HepG2 (cell line): ENCODE measurements around the gene GRB2. TPM values are rescaled to one million over a fixed set of nuclear protein-coding genes. Genes with fewer than 3 reads are reported as not detected.
A peak's percentile ranks its signal among the peaks of the same experiment; 100 is the strongest.

Source experiments
- ATAC-seq: fragments of 200-7000 bp; cut with Tn5 transposase; 3 replicates; pipeline ENCODE4 v1.9.1; 2020; ENCODE audit warnings: mild to moderate bottlenecking, moderate library complexity
- BruUV-seq: library from RNA; stranded (reverse); fragments of 400-500 nt; replicated peaks from 2 replicates; lab custom pipeline; 2021; lab: Mats Ljungman, UMichigan
- CTCF ChIA-PET: fragments of 300-600 bp; formaldehyde crosslinking; extraction: SDS; loops from one replicate; lab custom pipeline; 2021; ENCODE audit warnings: low total read pairs, inconsistent platforms, low intra/inter-chr PET ratio; lab: Yijun Ruan, JAX
- POLR2A ChIA-PET: fragments of 350-600 bp; sonication (Branson Sonifier 250); formaldehyde crosslinking; loops from one replicate; lab custom pipeline; 2020; ENCODE audit warnings: antibody characterized with exemption, inconsistent platforms; lab: Yijun Ruan, JAX
- DNase-seq: peaks from one replicate; pipeline ENCODE4 v3.0.0-alpha.2; 2015; ENCODE audit warnings: low spot score
- FAIRE-seq: peaks from 3 replicates; lab custom pipeline; 2011; peaks lifted over from hg19 to GRCh38; lab: Jason Lieb, UNC
- H2AFZ ChIP-seq: one replicate; pipeline ENCODE4 v1.6.1; 2011; ENCODE audit warnings: low read length, inconsistent platforms
- H3K27ac ChIP-seq: fragments of 300-600 bp; 3 replicates; pipeline ENCODE4 v1.8.0; 2011; ENCODE audit warnings: mixed run types, mild to moderate bottlenecking, mixed read lengths, low read length, inconsistent platforms; ENCODE audit not compliant: insufficient read depth; ENCODE audit errors: extremely low read length
- H3K27me3 ChIP-seq, 2 experiments: fragments of 200-600 bp in 1 of 2; 2 replicates in 1 of 2; 3 replicates in 1 of 2; pipeline versions ENCODE4 v1.6.0 to v1.8.0; 2011; ENCODE audit warnings: low read length in 2 of 2, mild to moderate bottlenecking in 2 of 2, moderate library complexity in 2 of 2, inconsistent platforms in 1 of 2; ENCODE audit not compliant: insufficient read depth in 2 of 2, control insufficient read depth in 1 of 2
- H3K36me3 ChIP-seq, 2 experiments: fragments of 200-600 bp in 1 of 2; replicated peaks in 1 of 2; 2 replicates in 1 of 2; 3 replicates in 1 of 2; pipeline versions ENCODE4 v1.5.1 to v1.8.0; 2011; ENCODE audit warnings: low read length in 2 of 2, inconsistent platforms in 1 of 2; ENCODE audit not compliant: insufficient read depth in 2 of 2, control insufficient read depth in 1 of 2
- H3K4me1 ChIP-seq: 2 replicates; pipeline ENCODE4 v1.5.1; 2012; ENCODE audit warnings: low read length, inconsistent platforms; ENCODE audit not compliant: insufficient read depth
- H3K4me2 ChIP-seq: 2 replicates; pipeline ENCODE4 v1.6.0; 2011; ENCODE audit warnings: low read depth, low read length, inconsistent platforms
- H3K4me3 ChIP-seq, 3 experiments: fragments of 200-600 bp in 1 of 3; sonication (generic), shearing (Covaris generic) in 1 of 3; replicated peaks in 1 of 3; 2 replicates each; pipeline ENCODE4 v1.5.1; 2011 to 2016; ENCODE audit warnings: low read length in 3 of 3, inconsistent platforms in 2 of 3, low read depth in 2 of 3, mild to moderate bottlenecking in 2 of 3, control low read depth in 1 of 3, mixed read lengths in 1 of 3; ENCODE audit not compliant: insufficient read depth in 1 of 3
- H3K79me2 ChIP-seq: one replicate; pipeline ENCODE4 v1.6.1; 2011; ENCODE audit warnings: low read length, inconsistent platforms; ENCODE audit not compliant: insufficient read depth
- H3K9ac ChIP-seq: 2 replicates; pipeline ENCODE4 v1.6.0; 2011; ENCODE audit warnings: mild to moderate bottlenecking, low read depth, low read length, inconsistent platforms; ENCODE audit not compliant: insufficient read depth
- H3K9me3 ChIP-seq: 2 replicates; pipeline ENCODE4 v1.5.1; 2012; ENCODE audit warnings: mild to moderate bottlenecking, low read length
- H4K20me1 ChIP-seq: 2 replicates; pipeline ENCODE4 v1.6.0; 2011; ENCODE audit warnings: inconsistent platforms, mild to moderate bottlenecking, low read length, moderate library complexity; ENCODE audit not compliant: insufficient read depth
- GATAD2A ChIP-seq: IDR thresholded peaks from 2 replicates; pipeline ENCODE4 v1.6.1; 2016
- HDAC1 ChIP-seq: sonication (generic); formaldehyde crosslinking; IDR thresholded peaks from 2 replicates; pipeline ENCODE4 v1.5.1; 2020; ENCODE audit warnings: mild to moderate bottlenecking, missing genetic modification reagents
- HMGXB4 ChIP-seq, 2 experiments: sonication (generic) in 1 of 2; formaldehyde crosslinking in 1 of 2; IDR thresholded peaks; 2 replicates each; pipeline versions ENCODE4 v1.4.0 to v1.6.1; 2018 to 2020; ENCODE audit warnings: missing genetic modification reagents in 2 of 2, borderline replicate concordance in 1 of 2, low read depth in 1 of 2, mild to moderate bottlenecking in 1 of 2, missing biosample characterization in 1 of 2
- HOMEZ ChIP-seq: IDR thresholded peaks from 2 replicates; pipeline ENCODE4 v1.6.1; 2016; ENCODE audit warnings: low read depth
- POLR2AphosphoS2 ChIP-seq: IDR thresholded peaks from 2 replicates; pipeline ENCODE4 v1.6.1; 2011; ENCODE audit warnings: low read depth, low read length, improper control_type of control experiment
- USF2 ChIP-seq, 2 experiments: sonication (generic) in 1 of 2; formaldehyde crosslinking in 1 of 2; IDR thresholded peaks; 2 replicates each; pipeline versions ENCODE4 v1.5.1 to v1.6.1; 2011 to 2020; ENCODE audit warnings: borderline replicate concordance in 1 of 2, low read depth in 1 of 2, low read length in 1 of 2, mild to moderate bottlenecking in 1 of 2, missing genetic modification reagents in 1 of 2, moderate library complexity in 1 of 2
- ZBTB33 ChIP-seq: sonication (generic); formaldehyde crosslinking; IDR thresholded peaks from 2 replicates; pipeline ENCODE4 v1.4.0; 2020; ENCODE audit warnings: missing genetic modification reagents
- ZNF276 ChIP-seq: sonication (generic); formaldehyde crosslinking; IDR thresholded peaks from 2 replicates; pipeline ENCODE4 v1.4.0; 2020; ENCODE audit warnings: mild to moderate bottlenecking, low read depth, missing genetic modification reagents
- ZNF746 ChIP-seq: sonication (generic); formaldehyde crosslinking; IDR thresholded peaks from 2 replicates; pipeline ENCODE4 v1.8.0; 2022; ENCODE audit warnings: mild to moderate bottlenecking, missing genetic modification reagents
- WGBS: methylation state at CpG from one replicate; pipeline ENCODE4 v1.1.6; 2017; ENCODE audit warnings: low lambda C conversion rate; 5-methylcytosine and 5-hydroxymethylcytosine counted together
- in situ Hi-C: cut with HindIII; loops from 2 replicates; pipeline ENCODE4 v1.10.0; 2017; ENCODE audit warnings: low pct_unique_long_range_greater_than_20kb; ENCODE audit not compliant: extremely low pct_ligation_motif_present
- intact Hi-C: fragments of 100-400 bp; cut with micrococcal nuclease; formaldehyde crosslinking; loops from one replicate; pipeline ENCODE4 v1.10.0; 2022; ENCODE audit not compliant: unreplicated experiment
- polyA plus RNA-seq, 8 experiments: library from polyadenylated mRNA; depleted of rRNA in 3 of 8; stranded (reverse) in 7 of 8; unstranded in 1 of 8; fragments of >200 nt; fragmentation: Illumina TruSeq in 4 of 8; extraction: Trizol in 4 of 8; gene quantifications; 2 replicates each; pipeline versions ENCODE4 v1.2.1 to v1.2.3, GENCODE V29; 2011 to 2016; ENCODE audit warnings: low read depth in 4 of 8, missing spikeins in 1 of 8, mixed read lengths in 1 of 8; ENCODE audit not compliant: insufficient read depth in 1 of 8
- total RNA-seq, 5 experiments: library from RNA; depleted of rRNA; stranded (reverse); fragments of >200 nt; fragmentation: Illumina TruSeq; extraction: Trizol; gene quantifications; 2 replicates each; pipeline ENCODE4 v1.2.3, GENCODE V29; 2016; ENCODE audit warnings: low read depth in 1 of 5

The GRB2 gene
- total and polyA plus RNA-seq, 2 of the 13 experiments (the other 11 are each of a cell fraction or from before 2014, with no cell fraction given) = 84.6 to 92.3 TPM

- ChIA-PET POLR2A (interaction anchor here (1.0 to 3.2 kb wide), 3 partner anchors 9 to 92 kb away, joined by 3 to 7 read pairs (median 6); partner anchors contain the start of gene GRB2), CTCF (no interaction called here)
- H3K9ac ChIP-seq = no peak overlapping the region
- no peaks in the 10 kb centered on the region for H4K20me1 ChIP-seq
- peak overlapping the region; percentile 23; the same call in 1 of the 2 replicates for H3K4me2 ChIP-seq
- ATAC-seq (peak; percentile 46), FAIRE-seq (peak; percentile 63), DNase-seq (peak; percentile 73)
- BruUV-seq = no TSS peak
- no peaks in the 10 kb centered on the region for H3K79me2 ChIP-seq
- H2AFZ ChIP-seq = no peak overlapping the region
- H3K4me3 ChIP-seq = no peak overlapping the region
- no peaks in the 10 kb centered on the region for H3K9me3 ChIP-seq
- H3K4me1 ChIP-seq = peaks cover 49% of the 10 kb centered on the region
- peaks cover 3 to 15% of the 10 kb centered on the region in 2 experiments; a peak in 3 of 5 replicates for H3K36me3 ChIP-seq
- intact Hi-C loops (no loop called here), in situ Hi-C loops (no loop called here)
- no peaks in the 10 kb centered on the region for H3K27me3 ChIP-seq
- peak overlapping the region; percentile 25 for H3K27ac ChIP-seq
- 50% methylated on average over 11 of the region's 14 CpGs for WGBS
- TF ChIP-seq HMGXB4 (CRISPR knock-in tag; IDR thresholded peaks at IDR 0.05; ENCODE audit: borderline replicate concordance in 1 of 2, low read depth in 1 of 2) (peak in 1 of 2 experiments; percentile 24; a peak in 1 of 4 replicates), USF2 (IDR thresholded peaks at IDR 0.05; ENCODE audit: low read depth, low read length) (no peak), USF2 (CRISPR knock-in tag; IDR thresholded peaks at IDR 0.05; ENCODE audit: borderline replicate concordance) (no peak), HDAC1 (peak; percentile 13; the same call in 1 of the 2 replicates), GATAD2A (CRISPR knock-in tag) (peak; percentile 82), ZNF276 (CRISPR knock-in tag) (0 out of 2 replicates have a peak, but pooled peaks have one; percentile 24), HOMEZ (CRISPR knock-in tag) (no peak), ZBTB33 (0 out of 2 replicates have a peak, but pooled peaks have one; percentile 20), POLR2AphosphoS2 (no peak), ZNF746 (CRISPR knock-in tag) (0 out of 2 replicates have a peak, but pooled peaks have one; percentile 42)
Measured at GRCh38 chr17:75313941-75314551, 91.4 kb downstream of the GRB2 start.
